G401 (cell line): Measurements from ENCODE around the gene PINK1. TPM values are rescaled to one million over a fixed set of nuclear protein-coding genes. Genes with fewer than 3 reads are reported as not detected.
"Not testable (repeated sequence)": the region's sequence is repeated elsewhere in the genome, so short reads cannot be mapped to it uniquely, and the experiment has no call there.

Experiments
- DNase-seq: peaks from one replicate; pipeline ENCODE4 v3.0.0-alpha.2; 2015; ENCODE audit warnings: low spot score
- in situ Hi-C: cut with HindIII; loops from 2 replicates; pipeline ENCODE4 v1.10.0; 2016; ENCODE audit warnings: low sequenced_read_pairs, mixed read lengths
- total RNA-seq: library from RNA; depleted of rRNA; stranded (reverse); fragments of >200 nt; shearing (Covaris generic); gene quantifications from 2 replicates; pipeline ENCODE4 v1.2.3, GENCODE V29; 2014

Gene PINK1
- total RNA-seq, 1 experiment from 2014 or later = 53.3 TPM

- in situ Hi-C loops = no loop called here
- no peak for DNase-seq
Measured at GRCh38 chr1:20665726-20666125, 32.5 kb downstream of the PINK1 start.

GRCh38 chr1:20666146-20666545 is 32.9 kb downstream of the PINK1 start:
- in situ Hi-C loops = no loop called here
- DNase-seq = no peak

- in situ Hi-C loops = no loop called here
- DNase-seq = no peak
Measured at GRCh38 chr1:20666804-20667203, 33.5 kb downstream of the PINK1 start.

- DNase-seq = no peak
- in situ Hi-C loops = no loop called here
Measured at GRCh38 chr1:20668581-20668980, 35.3 kb downstream of the PINK1 start.

- DNase-seq = no peak
- in situ Hi-C loops = no loop called here
Measured at GRCh38 chr1:20670936-20671335, 37.7 kb downstream of the PINK1 start.

GRCh38 chr1:20672265-20672632 is 39.0 kb downstream of the PINK1 start:
- no peak for DNase-seq
- in situ Hi-C loops = no loop called here

GRCh38 chr1:20673626-20674025 is 40.4 kb downstream of the PINK1 start:
- in situ Hi-C loops = not testable (repeated sequence)

GRCh38 chr1:20678599-20678998 is 45.3 kb downstream of the PINK1 start:
- no peak for DNase-seq
- in situ Hi-C loops = no loop called here

More at GRCh38 chr1:20673626-20674025, 40.4 kb downstream of the PINK1 start:
- not testable (repeated sequence) for DNase-seq

- DNase-seq = no peak
- in situ Hi-C loops = no loop called here
Measured at GRCh38 chr1:20680269-20680668, 47.0 kb downstream of the PINK1 start.

GRCh38 chr1:20681999-20682398 is 48.7 kb downstream of the PINK1 start:
- DNase-seq = no peak
- in situ Hi-C loops = no loop called here

GRCh38 chr1:20682571-20683236 is 49.4 kb downstream of the PINK1 start:
- no peak for DNase-seq
- in situ Hi-C loops = no loop called here

- DNase-seq = no peak
- in situ Hi-C loops = no loop called here
Measured at GRCh38 chr1:20683614-20684013, 50.4 kb downstream of the PINK1 start.

- no peak for DNase-seq
- in situ Hi-C loops = no loop called here
Measured at GRCh38 chr1:20684050-20684620, 50.9 kb downstream of the PINK1 start.

- in situ Hi-C loops = no loop called here
- no peak for DNase-seq
Measured at GRCh38 chr1:20684651-20685050, 51.4 kb downstream of the PINK1 start.

GRCh38 chr1:20685099-20685662 is 51.9 kb downstream of the PINK1 start:
- no peak for DNase-seq
- in situ Hi-C loops = no loop called here

GRCh38 chr1:20685741-20686140 is 52.5 kb downstream of the PINK1 start:
- in situ Hi-C loops = no loop called here
- DNase-seq = no peak

GRCh38 chr1:20686883-20687725 is 53.8 kb downstream of the PINK1 start:
- DNase-seq = no peak
- in situ Hi-C loops = no loop called here

GRCh38 chr1:20689645-20690056 is 56.4 kb downstream of the PINK1 start:
- in situ Hi-C loops = no loop called here
- DNase-seq = no peak

GRCh38 chr1:20691872-20692271 is 58.6 kb downstream of the PINK1 start:
- no peak for DNase-seq

GRCh38 chr1:20693623-20694022 is 60.4 kb downstream of the PINK1 start:
- in situ Hi-C loops = no loop called here
- DNase-seq = no peak

More at GRCh38 chr1:20691872-20692271, 58.6 kb downstream of the PINK1 start:
- in situ Hi-C loops = no loop called here
